Astrocyte (in vitro differentiated cells and primary cell): ENCODE measurements around the gene PRKAG2. TPM values are rescaled to one million over a fixed set of nuclear protein-coding genes. Genes with fewer than 3 reads are reported as not detected.
A peak's percentile ranks its signal among the peaks of the same experiment; 100 is the strongest.

Experiments used
- DNase-seq: peaks from one replicate; pipeline ENCODE4 v3.0.0-alpha.2; 2010; ENCODE audit warnings: low read depth
- FAIRE-seq: peaks from 2 replicates; lab custom pipeline; 2011; peaks lifted over from hg19 to GRCh38; lab: Jason Lieb, UNC
- H2AFZ ChIP-seq: 2 replicates; pipeline ENCODE4 v1.6.0; 2012; ENCODE audit warnings: low read depth, low read length, inconsistent platforms
- H3K27ac ChIP-seq: 2 replicates; pipeline ENCODE4 v1.5.1; 2011; ENCODE audit warnings: low read depth, low read length, inconsistent platforms
- H3K27me3 ChIP-seq: 2 replicates; pipeline ENCODE4 v1.6.0; 2011; ENCODE audit warnings: low read length, inconsistent platforms; ENCODE audit not compliant: insufficient read depth
- H3K36me3 ChIP-seq: 2 replicates; pipeline ENCODE4 v1.5.1; 2011; ENCODE audit warnings: low read length, inconsistent platforms; ENCODE audit not compliant: insufficient read depth
- H3K4me1 ChIP-seq: 2 replicates; pipeline ENCODE4 v1.5.1; 2011; ENCODE audit warnings: low read length, inconsistent platforms; ENCODE audit not compliant: insufficient read depth
- H3K4me2 ChIP-seq: 2 replicates; pipeline ENCODE4 v1.6.0; 2012; ENCODE audit warnings: low read length, inconsistent platforms
- H3K4me3 ChIP-seq: 2 replicates; pipeline ENCODE4 v1.5.1; 2011; ENCODE audit warnings: low read depth, mild to moderate bottlenecking, low read length, inconsistent platforms; ENCODE audit not compliant: insufficient read depth
- H3K79me2 ChIP-seq: 2 replicates; pipeline ENCODE4 v1.6.0; 2012; ENCODE audit warnings: mild to moderate bottlenecking, low read length, inconsistent platforms; ENCODE audit not compliant: insufficient read depth
- H3K9ac ChIP-seq: 2 replicates; pipeline ENCODE4 v1.6.0; 2012; ENCODE audit warnings: mild to moderate bottlenecking, low read length, inconsistent platforms
- H3K9me3 ChIP-seq: 2 replicates; pipeline ENCODE4 v1.5.1; 2012; ENCODE audit warnings: low read depth, mild to moderate bottlenecking, low read length, inconsistent platforms; ENCODE audit not compliant: insufficient read depth
- H4K20me1 ChIP-seq: 2 replicates; pipeline ENCODE4 v1.6.0; 2012; ENCODE audit warnings: low read length, inconsistent platforms; ENCODE audit not compliant: insufficient read depth
- H3K27ac Mint-ChIP-seq: one replicate; pipeline ENCODE4 v1.8.0; 2021; ENCODE audit warnings: mild to moderate bottlenecking, mixed read lengths; ENCODE audit not compliant: unreplicated experiment
- H3K27me3 Mint-ChIP-seq: one replicate; pipeline ENCODE4 v1.8.0; 2021; ENCODE audit warnings: low read depth, mixed read lengths; ENCODE audit not compliant: unreplicated experiment
- H3K36me3 Mint-ChIP-seq: one replicate; pipeline ENCODE4 v1.8.0; 2021; ENCODE audit warnings: low read depth, mixed read lengths; ENCODE audit not compliant: unreplicated experiment
- H3K4me1 Mint-ChIP-seq: one replicate; pipeline ENCODE4 v1.8.0; 2021; ENCODE audit warnings: low read depth, mixed read lengths; ENCODE audit not compliant: unreplicated experiment
- H3K4me3 Mint-ChIP-seq: one replicate; pipeline ENCODE4 v1.8.0; 2021; ENCODE audit warnings: mild to moderate bottlenecking, moderate library complexity, mixed read lengths; ENCODE audit not compliant: unreplicated experiment
- H3K9me3 Mint-ChIP-seq: one replicate; pipeline ENCODE4 v1.8.0; 2021; ENCODE audit warnings: mild to moderate bottlenecking, mixed read lengths; ENCODE audit not compliant: unreplicated experiment
- CTCF ChIP-seq: IDR thresholded peaks from 2 replicates; pipeline ENCODE4 v1.5.1; 2011; ENCODE audit warnings: low read depth, mild to moderate bottlenecking, inconsistent platforms, low read length, moderate library complexity; ENCODE audit not compliant: insufficient read depth
- EZH2 ChIP-seq: IDR thresholded peaks from 2 replicates; pipeline ENCODE4 v1.6.1; 2012; ENCODE audit warnings: mild to moderate bottlenecking, low read length, inconsistent platforms; ENCODE audit not compliant: insufficient read depth
- total RNA-seq: library from RNA; stranded (reverse); gene quantifications from 2 replicates; pipeline ENCODE4 v1.2.1, GENCODE V29; 2021

PRKAG2 gene
- total RNA-seq, 1 donor from 2014 or later = 40.7 TPM

- Histone ChIP-seq H3K27me3 (no peaks in the 10 kb centered on the region), H2AFZ (no peak overlapping the region), H3K27ac (no peak overlapping the region), H3K4me2 (no peak overlapping the region), H4K20me1 (no peaks in the 10 kb centered on the region), H3K4me3 (no peak overlapping the region), H3K9me3 (no peaks in the 10 kb centered on the region), H3K79me2 (no peaks in the 10 kb centered on the region), H3K9ac (no peak overlapping the region), H3K4me1 (no peaks in the 10 kb centered on the region), H3K36me3 (no peaks in the 10 kb centered on the region)
- H3K27ac Mint-ChIP-seq = no peak overlapping the region
- H3K4me3 Mint-ChIP-seq = no peak overlapping the region
- H3K36me3 Mint-ChIP-seq = peaks cover 2% of the 10 kb centered on the region
- H3K4me1 Mint-ChIP-seq = peaks cover 2% of the 10 kb centered on the region
- no peak for DNase-seq
- peaks cover 19% of the 10 kb centered on the region for H3K27me3 Mint-ChIP-seq
- TF ChIP-seq CTCF (no peak), EZH2 (no peak)
- H3K9me3 Mint-ChIP-seq = peaks cover 2% of the 10 kb centered on the region
- no peak for FAIRE-seq
Measured at GRCh38 chr7:151674161-151674920, 202.6 kb downstream of the PRKAG2 start.

GRCh38 chr7:151673216-151673615 lies 203.7 kb downstream of the PRKAG2 start:
- FAIRE-seq (no peak), DNase-seq (no peak)
- Histone ChIP-seq H3K4me3 (no peak overlapping the region), H3K36me3 (no peaks in the 10 kb centered on the region), H4K20me1 (no peaks in the 10 kb centered on the region), H3K4me2 (no peak overlapping the region), H2AFZ (no peak overlapping the region), H3K27me3 (no peaks in the 10 kb centered on the region), H3K9ac (no peak overlapping the region), H3K9me3 (no peaks in the 10 kb centered on the region), H3K27ac (no peak overlapping the region), H3K79me2 (no peaks in the 10 kb centered on the region), H3K4me1 (no peaks in the 10 kb centered on the region)
- no peak overlapping the region for H3K27ac Mint-ChIP-seq
- peaks cover 6% of the 10 kb centered on the region for H3K9me3 Mint-ChIP-seq
- H3K27me3 Mint-ChIP-seq = peaks cover 25% of the 10 kb centered on the region
- no peaks in the 10 kb centered on the region for H3K4me1 Mint-ChIP-seq
- no peak for TF ChIP-seq EZH2
- no peak for TF ChIP-seq CTCF
- H3K4me3 Mint-ChIP-seq = no peak overlapping the region
- H3K36me3 Mint-ChIP-seq = peaks cover 2% of the 10 kb centered on the region

GRCh38 chr7:151672716-151673115 lies 204.2 kb downstream of the PRKAG2 start:
- FAIRE-seq = no peak
- H3K4me3 Mint-ChIP-seq = no peak overlapping the region

More at GRCh38 chr7:151672716-151673115, 204.2 kb downstream of the PRKAG2 start:
- H3K4me3 ChIP-seq = no peak overlapping the region
- no peak for DNase-seq
- TF ChIP-seq CTCF (no peak), EZH2 (no peak)
- peaks cover 2% of the 10 kb centered on the region for H3K36me3 Mint-ChIP-seq
- H3K27ac Mint-ChIP-seq = peak overlapping the region; percentile 62
- H2AFZ ChIP-seq = no peak overlapping the region
- no peaks in the 10 kb centered on the region for H3K36me3 ChIP-seq
- no peaks in the 10 kb centered on the region for H3K79me2 ChIP-seq
- no peaks in the 10 kb centered on the region for H3K4me1 ChIP-seq
- peaks cover 8% of the 10 kb centered on the region for H3K9me3 Mint-ChIP-seq
- H3K9me3 ChIP-seq = no peaks in the 10 kb centered on the region
- H3K27me3 Mint-ChIP-seq = peaks cover 24% of the 10 kb centered on the region
- no peak overlapping the region for H3K9ac ChIP-seq
- no peaks in the 10 kb centered on the region for H3K4me1 Mint-ChIP-seq
- H3K4me2 ChIP-seq = no peak overlapping the region
- no peaks in the 10 kb centered on the region for H4K20me1 ChIP-seq
- H3K27me3 ChIP-seq = no peaks in the 10 kb centered on the region
- H3K27ac ChIP-seq = no peak overlapping the region
